Heart left ventricle (tissue), 16 donors: Measurements from ENCODE around the gene FOXP1. TPM values are rescaled to one million over a fixed set of nuclear protein-coding genes. Genes with fewer than 3 reads are reported as not detected.

Experiments
- ATAC-seq, 4 donors: fragments of 200-7000 bp; cut with Tn5 transposase; one replicate each; pipeline ENCODE4 v1.9.1; 2020 to 2022; ENCODE audit warnings: moderate library complexity in 4 of 4, mild to moderate bottlenecking in 3 of 4, moderate number of reproducible peaks in 1 of 4
- DNase-seq, 5 donors: peaks; one replicate each; pipeline ENCODE4 v3.0.0-alpha.2; 2020
- H3K27ac ChIP-seq, 12 donors: fragments of 200-600 bp; sonication (generic) in 4 of 12; one replicate each; pipeline versions ENCODE4 v1.5.0 to v1.8.0; 2016 to 2022; ENCODE audit warnings: mild to moderate bottlenecking in 2 of 12
- H3K27me3 ChIP-seq, 9 donors: fragments of 200-600 bp; sonication (generic) in 2 of 9; one replicate each; pipeline versions ENCODE4 v1.5.1 to v1.8.0; 2016 to 2022; ENCODE audit warnings: mild to moderate bottlenecking in 3 of 9
- H3K36me3 ChIP-seq, 9 donors: fragments of 200-600 bp; sonication (generic) in 2 of 9; one replicate each; pipeline versions ENCODE4 v1.5.0 to v1.8.0; 2018 to 2022; ENCODE audit warnings: mild to moderate bottlenecking in 2 of 9
- H3K4me1 ChIP-seq, 12 donors: fragments of 200-600 bp; sonication (generic) in 4 of 12; one replicate each; pipeline versions ENCODE4 v1.5.0 to v1.8.0; 2016 to 2022; ENCODE audit warnings: mild to moderate bottlenecking in 3 of 12
- H3K4me3 ChIP-seq, 12 donors: fragments of 200-600 bp; sonication (generic) in 4 of 12; one replicate each; pipeline versions ENCODE4 v1.5.0 to v1.8.0; 2017 to 2022; ENCODE audit warnings: mild to moderate bottlenecking in 9 of 12, moderate library complexity in 4 of 12
- H3K9me3 ChIP-seq, 12 donors: fragments of 200-600 bp; sonication (generic) in 4 of 12; one replicate each; pipeline versions ENCODE4 v1.5.0 to v1.8.0; 2016 to 2022; ENCODE audit warnings: mild to moderate bottlenecking in 1 of 12
- POLR2A ChIP-seq, 2 donors: fragments of 450-650 bp; IDR thresholded peaks; one replicate each; pipeline ENCODE4 v1.6.1; 2017; ENCODE audit warnings: antibody characterized with exemption in 2 of 2, mild to moderate bottlenecking in 2 of 2, moderate library complexity in 2 of 2
- WGBS, 4 donors: extraction: QIAGEN DNeasy Blood & Tissue Kit in 2 of 4; methylation state at CpG; one replicate each; pipeline versions ENCODE4 v1.1.5 to v1.1.7; 2013 to 2018; 5-methylcytosine and 5-hydroxymethylcytosine counted together
- intact Hi-C, 10 donors: fragments of 100-400 bp; cut with DNase I; formaldehyde crosslinking; loops; one replicate each; pipeline versions ENCODE4 v1.11.1 to v1.14.2; 2022
- polyA plus RNA-seq, 2 donors: library from polyadenylated mRNA; stranded (reverse); fragments of 200-250 nt; gene quantifications; one replicate each; pipeline ENCODE4 v1.2.3, GENCODE V29; 2013
- total RNA-seq, 9 donors: library from RNA; depleted of rRNA in 2 of 9; stranded (reverse); fragments of >200 nt in 2 of 9; fragmentation: NEBNext Ultra II Directional in 3 of 9; extraction: Animal tissue kit (Norgen Biotek cat#: 25700) in 3 of 9; gene quantifications; one replicate each; pipeline versions ENCODE4 v1.1.0 to v1.2.4, GENCODE V29; 2016 to 2023
- TF ChIP-seq, protein P1 (sequence below), 12 donors: fragments of 200-600 bp; sonication (generic) in 4 of 12; IDR thresholded peaks; one replicate each; pipeline versions ENCODE4 v1.5.0 to v1.8.0; 2018 to 2022; ENCODE audit warnings: antibody characterized with exemption in 12 of 12, mild to moderate bottlenecking in 5 of 12
- donor health status: ischemic (EF 13 %, LVEDD 7.1; RV severe dilation, severe dysfunction).
- donor health status: healthy with polysubstance abuse.
- donor health status: DM: no; HTN: yes; CAD: no.
- donor health status: DM: no; HTN: no; CAD: no.
- donor health status: ischemic (EF 25% LVEDD 6.9; RV normal size, moderate dysfunction).
- donor health status: ischemic (EF 25% LVEDD 5.7; RV mildly dilated, moderate dysfunction).
- donor health status: healthy.
- donor health status: DM: yes; HTN: yes; CAD: no.
- donor health status: ischemic (EF 35%, LVEDD 5.7; RV mildly dilated, moderate dysfunction).
- donor health status: nonischemic (EF 11% LVEDD 7.7; RV severe dilation, severe dysfunction).
- donor health status: DM: yes; HTN: yes; CAD: no.
- donor health status: PGD.
- donor health status: ischemic (EF 29% LVEDD 5.4; RV normal size, mild dysfunction).
- donor health status: nonischemic (EF 23%, LVEDD 6.1; RV moderate dilation, normal function).

Gene FOXP1
- total and polyA plus RNA-seq, 11 donors = 14.9 to 67.8 (median 41.1) TPM

DNA sequence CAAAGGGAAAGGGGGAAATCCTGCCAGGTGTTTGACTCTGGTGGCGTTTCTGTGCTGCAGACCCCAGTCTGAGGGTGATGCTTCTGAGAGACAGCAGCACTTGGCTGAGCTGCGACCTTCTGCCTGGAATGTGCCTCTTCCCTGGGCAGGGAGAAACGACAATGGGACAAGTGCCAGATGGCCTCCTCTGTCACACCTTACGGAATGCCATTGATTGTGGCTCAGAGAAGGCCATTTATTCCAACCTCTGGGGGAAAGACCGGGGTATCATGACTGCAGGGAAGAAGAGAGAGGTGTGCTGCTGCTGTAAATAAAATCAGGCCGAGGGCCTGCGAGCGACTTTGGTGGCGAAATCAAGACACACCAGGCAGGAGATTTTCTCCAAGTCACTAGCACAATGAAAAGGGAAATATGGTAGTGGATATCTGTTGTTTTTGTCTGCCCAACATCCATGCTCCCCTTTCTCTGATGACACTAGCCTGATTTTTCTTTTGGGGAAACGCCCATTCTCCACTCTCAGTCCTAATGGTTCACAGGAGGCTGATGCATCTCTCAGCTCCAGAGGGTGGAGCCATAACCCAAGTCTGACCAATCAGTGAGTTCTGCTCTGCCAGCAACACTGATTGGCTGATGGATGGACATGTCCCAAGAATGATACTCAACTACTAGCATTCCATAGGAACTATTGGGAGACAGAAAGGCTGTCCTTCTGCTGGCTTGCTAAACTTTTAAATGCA lies 336.1 kb downstream of the FOXP1 start:
- no peak overlapping the region for H3K4me3 ChIP-seq
- peaks cover 0 to 62% (median 35%) of the 10 kb centered on the region in 12 donors for H3K4me1 ChIP-seq
- no peaks in the 10 kb centered on the region for H3K36me3 ChIP-seq
- DNase-seq (peak in 1 of 5 donors; percentile 47), ATAC-seq (peak; percentile 32 to 64 (median 54))
- H3K9me3 ChIP-seq = no peaks in the 10 kb centered on the region
- 48 to 63% (median 56%) methylated on average over 10 of the region's 10 CpGs for WGBS, 4 donors
- intact Hi-C loops = loop anchor here in 6 of 10 donors (2.0 to 10.0 kb wide), 7 partner anchors 40 to 337 kb away; partner anchors contain the start of gene FOXP1 (in 3 of the 6)
- no peak for TF ChIP-seq POLR2A (IDR thresholded peaks at IDR 0.05)
- TF ChIP-seq, protein P1, sequence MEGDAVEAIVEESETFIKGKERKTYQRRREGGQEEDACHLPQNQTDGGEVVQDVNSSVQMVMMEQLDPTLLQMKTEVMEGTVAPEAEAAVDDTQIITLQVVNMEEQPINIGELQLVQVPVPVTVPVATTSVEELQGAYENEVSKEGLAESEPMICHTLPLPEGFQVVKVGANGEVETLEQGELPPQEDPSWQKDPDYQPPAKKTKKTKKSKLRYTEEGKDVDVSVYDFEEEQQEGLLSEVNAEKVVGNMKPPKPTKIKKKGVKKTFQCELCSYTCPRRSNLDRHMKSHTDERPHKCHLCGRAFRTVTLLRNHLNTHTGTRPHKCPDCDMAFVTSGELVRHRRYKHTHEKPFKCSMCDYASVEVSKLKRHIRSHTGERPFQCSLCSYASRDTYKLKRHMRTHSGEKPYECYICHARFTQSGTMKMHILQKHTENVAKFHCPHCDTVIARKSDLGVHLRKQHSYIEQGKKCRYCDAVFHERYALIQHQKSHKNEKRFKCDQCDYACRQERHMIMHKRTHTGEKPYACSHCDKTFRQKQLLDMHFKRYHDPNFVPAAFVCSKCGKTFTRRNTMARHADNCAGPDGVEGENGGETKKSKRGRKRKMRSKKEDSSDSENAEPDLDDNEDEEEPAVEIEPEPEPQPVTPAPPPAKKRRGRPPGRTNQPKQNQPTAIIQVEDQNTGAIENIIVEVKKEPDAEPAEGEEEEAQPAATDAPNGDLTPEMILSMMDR (IDR thresholded peaks at IDR 0.05) = peak in 3 of 12 donors; percentile 9 to 13 (median 12)
- no peaks in the 10 kb centered on the region for H3K27me3 ChIP-seq
- H3K27ac ChIP-seq = peak overlapping the region in 6 of 12 donors; percentile 11 to 81 (median 70)

- Histone ChIP-seq H3K27me3 (no peaks in the 10 kb centered on the region), H3K4me1 (peaks cover 0 to 63% (median 35%) of the 10 kb centered on the region in 12 donors), H3K9me3 (no peaks in the 10 kb centered on the region), H3K27ac (peak overlapping the region in 11 of 12 donors; percentile 47 to 81 (median 68)), H3K36me3 (no peaks in the 10 kb centered on the region), H3K4me3 (peak overlapping the region in 4 of 12 donors; percentile 0 to 46 (median 15))
- intact Hi-C loops = loop anchor here in 6 of 10 donors (2.0 to 10.0 kb wide), 7 partner anchors 39 to 339 kb away; partner anchors contain the start of gene FOXP1 (in 3 of the 6)
- peak in 1 of 5 donors; percentile 32 for DNase-seq
- TF ChIP-seq POLR2A (IDR thresholded peaks at IDR 0.05) = no peak
- TF ChIP-seq, protein P1 (IDR thresholded peaks at IDR 0.05) = no peak
- WGBS, 4 donors = 39 to 56% (median 48%) methylated on average over 18 to 19 of the region's 19 CpGs
- peak; percentile 16 to 51 (median 36) for ATAC-seq
Observed at GRCh38 chr3:71245971-71246880, 337.3 kb downstream of the FOXP1 start.

DNA sequence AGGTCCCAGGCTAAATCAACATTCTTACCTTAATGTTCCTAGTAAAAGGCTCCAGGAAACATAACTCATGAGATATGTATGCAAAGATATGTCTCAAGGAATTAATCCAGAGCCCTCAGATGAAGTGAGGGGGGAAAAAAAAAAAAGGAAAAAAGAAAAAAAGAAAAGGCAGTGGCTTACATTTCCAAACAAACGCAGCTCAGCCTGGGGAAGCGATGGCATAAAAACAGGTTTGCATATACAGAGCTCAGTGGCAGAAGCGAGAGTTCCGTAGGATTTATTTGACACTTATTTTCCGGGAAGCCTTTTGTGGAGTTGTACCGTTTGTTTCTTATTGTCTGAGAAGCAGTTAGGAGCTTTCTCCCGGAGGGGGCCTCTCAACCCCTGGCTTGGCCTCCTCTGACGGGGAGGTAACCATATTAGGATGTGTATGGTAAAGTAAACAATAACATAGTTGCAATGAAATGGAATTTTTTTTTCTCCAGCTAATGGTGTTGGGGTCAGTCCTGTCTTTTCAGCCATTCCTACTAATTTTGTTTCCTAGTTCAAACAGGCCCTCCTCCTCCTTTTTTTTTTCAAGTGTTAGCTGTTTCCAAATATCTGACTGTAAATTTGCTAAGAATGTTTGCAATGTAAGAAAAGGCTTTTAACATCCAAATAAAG lies 338.6 kb downstream of the FOXP1 start:
- peak in 3 of 4 donors; percentile 23 to 56 (median 50) for ATAC-seq
- peak overlapping the region; percentile 59 to 81 (median 68) for H3K27ac ChIP-seq
- intact Hi-C loops = loop anchor here in 7 of 10 donors (5.0 to 10.0 kb wide), 7 partner anchors 38 to 340 kb away; partner anchors contain the start of gene FOXP1 (in 6 of the 7)

More for the DNA sequence above, 338.6 kb downstream of the FOXP1 start:
- no peak for TF ChIP-seq POLR2A (IDR thresholded peaks at IDR 0.05)
- TF ChIP-seq, protein P1 (IDR thresholded peaks at IDR 0.05) = no peak
- Histone ChIP-seq H3K4me3 (peak overlapping the region in 10 of 12 donors; percentile 17 to 48 (median 42)), H3K9me3 (no peaks in the 10 kb centered on the region), H3K4me1 (peaks cover 0 to 71% (median 32%) of the 10 kb centered on the region in 12 donors), H3K27me3 (no peaks in the 10 kb centered on the region), H3K36me3 (no peaks in the 10 kb centered on the region)
- DNase-seq = no peak
- 23 to 34% (median 30%) methylated on average over 8 of the region's 8 CpGs for WGBS, 4 donors
